GM12874 (cell line): ENCODE data around the gene ENKD1.

ENCODE experiments used
- TF ChIP-seq, protein P1 (sequence below): IDR thresholded peaks from 2 replicates; pipeline ENCODE4 v1.5.1; 2011; ENCODE audit warnings: low read depth, mild to moderate bottlenecking, control low read depth, low read length, moderate library complexity; ENCODE audit not compliant: insufficient read depth

ENKD1 gene

DNA sequence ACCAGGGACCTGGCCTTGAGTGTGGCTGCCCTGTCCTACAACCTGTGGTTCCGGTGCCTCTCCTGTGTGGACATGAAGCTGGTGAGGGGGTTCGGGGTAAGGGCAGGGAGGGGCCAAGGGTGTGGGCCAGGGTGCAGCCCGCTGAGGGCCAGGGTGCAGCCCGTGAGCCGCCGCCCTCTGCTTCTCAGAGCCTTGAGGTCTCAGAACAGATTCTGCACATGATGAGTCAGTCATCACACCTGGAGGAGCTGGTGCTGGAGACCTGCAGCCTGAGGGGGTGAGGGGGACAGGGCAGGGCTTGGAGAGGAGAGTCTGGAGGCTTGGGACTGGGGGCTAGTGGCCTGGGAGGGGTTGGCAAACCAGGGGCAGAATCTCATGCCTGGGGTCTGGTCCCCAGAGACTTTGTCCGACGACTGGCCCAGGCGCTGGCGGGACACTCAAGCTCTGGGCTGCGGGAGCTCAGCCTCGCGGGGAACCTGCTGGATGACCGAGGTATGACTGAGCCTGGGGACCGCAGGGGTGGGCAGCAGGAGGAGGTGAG is 19.4 kb downstream of the ENKD1 start:
- TF ChIP-seq, protein P1, sequence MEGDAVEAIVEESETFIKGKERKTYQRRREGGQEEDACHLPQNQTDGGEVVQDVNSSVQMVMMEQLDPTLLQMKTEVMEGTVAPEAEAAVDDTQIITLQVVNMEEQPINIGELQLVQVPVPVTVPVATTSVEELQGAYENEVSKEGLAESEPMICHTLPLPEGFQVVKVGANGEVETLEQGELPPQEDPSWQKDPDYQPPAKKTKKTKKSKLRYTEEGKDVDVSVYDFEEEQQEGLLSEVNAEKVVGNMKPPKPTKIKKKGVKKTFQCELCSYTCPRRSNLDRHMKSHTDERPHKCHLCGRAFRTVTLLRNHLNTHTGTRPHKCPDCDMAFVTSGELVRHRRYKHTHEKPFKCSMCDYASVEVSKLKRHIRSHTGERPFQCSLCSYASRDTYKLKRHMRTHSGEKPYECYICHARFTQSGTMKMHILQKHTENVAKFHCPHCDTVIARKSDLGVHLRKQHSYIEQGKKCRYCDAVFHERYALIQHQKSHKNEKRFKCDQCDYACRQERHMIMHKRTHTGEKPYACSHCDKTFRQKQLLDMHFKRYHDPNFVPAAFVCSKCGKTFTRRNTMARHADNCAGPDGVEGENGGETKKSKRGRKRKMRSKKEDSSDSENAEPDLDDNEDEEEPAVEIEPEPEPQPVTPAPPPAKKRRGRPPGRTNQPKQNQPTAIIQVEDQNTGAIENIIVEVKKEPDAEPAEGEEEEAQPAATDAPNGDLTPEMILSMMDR: no peak

DNA sequence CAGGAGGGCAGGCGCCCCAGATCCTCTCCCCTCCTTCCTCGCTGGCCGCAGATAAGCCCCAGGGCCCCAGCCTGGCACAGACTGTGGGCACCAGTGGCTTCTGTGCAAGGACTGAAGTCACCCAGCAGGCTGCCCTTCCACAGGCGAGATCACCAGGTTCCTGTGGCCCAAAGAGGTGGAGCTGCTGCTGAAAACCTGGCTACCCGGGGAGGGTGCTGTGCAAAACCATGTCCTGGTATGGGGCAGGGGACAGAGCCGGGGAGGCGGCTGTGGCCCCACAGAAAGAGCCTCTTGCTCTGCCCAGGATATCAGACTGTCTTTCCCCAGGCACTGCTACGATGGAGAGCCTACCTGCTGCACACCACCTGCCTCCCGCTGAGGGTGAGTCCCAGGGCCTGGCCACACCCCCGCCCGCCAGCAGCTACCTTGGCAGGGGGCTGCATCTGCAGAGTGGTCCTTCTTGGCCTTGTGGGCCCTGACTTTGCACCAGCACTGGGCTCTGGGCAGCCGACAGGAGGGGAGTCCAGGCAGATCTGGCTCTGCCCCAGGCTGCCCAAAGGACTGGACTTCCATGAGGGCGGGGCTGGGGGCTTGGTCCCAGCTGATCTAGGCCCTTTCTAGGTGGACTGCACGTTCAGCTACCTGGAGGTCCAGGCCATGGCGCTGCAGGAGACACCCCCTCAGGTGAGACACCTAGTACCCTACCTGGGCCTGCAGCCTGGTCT is 21.0 kb downstream of the ENKD1 start:
- TF ChIP-seq, protein P1: no peak

DNA sequence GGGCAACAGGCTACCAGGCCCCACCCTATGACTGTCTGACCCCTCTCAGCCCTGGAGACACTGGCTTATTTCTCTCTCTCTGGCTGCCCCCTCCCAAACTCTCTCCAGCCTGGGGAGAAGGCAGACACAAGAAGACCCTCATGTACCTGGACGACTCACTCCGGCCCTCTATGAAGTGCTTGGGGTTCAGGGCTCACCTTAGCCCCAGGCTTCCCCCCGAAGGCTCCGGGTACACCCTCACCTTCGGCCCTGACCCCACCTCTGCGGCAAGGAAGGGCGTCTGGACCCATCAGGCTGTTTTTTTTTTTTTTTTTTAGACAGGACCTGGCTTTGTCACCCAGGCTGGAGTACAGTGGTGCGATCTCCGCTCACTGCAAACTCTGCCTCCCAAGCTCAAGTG is 22.5 kb downstream of the ENKD1 start:
- TF ChIP-seq, protein P1: no peak

DNA sequence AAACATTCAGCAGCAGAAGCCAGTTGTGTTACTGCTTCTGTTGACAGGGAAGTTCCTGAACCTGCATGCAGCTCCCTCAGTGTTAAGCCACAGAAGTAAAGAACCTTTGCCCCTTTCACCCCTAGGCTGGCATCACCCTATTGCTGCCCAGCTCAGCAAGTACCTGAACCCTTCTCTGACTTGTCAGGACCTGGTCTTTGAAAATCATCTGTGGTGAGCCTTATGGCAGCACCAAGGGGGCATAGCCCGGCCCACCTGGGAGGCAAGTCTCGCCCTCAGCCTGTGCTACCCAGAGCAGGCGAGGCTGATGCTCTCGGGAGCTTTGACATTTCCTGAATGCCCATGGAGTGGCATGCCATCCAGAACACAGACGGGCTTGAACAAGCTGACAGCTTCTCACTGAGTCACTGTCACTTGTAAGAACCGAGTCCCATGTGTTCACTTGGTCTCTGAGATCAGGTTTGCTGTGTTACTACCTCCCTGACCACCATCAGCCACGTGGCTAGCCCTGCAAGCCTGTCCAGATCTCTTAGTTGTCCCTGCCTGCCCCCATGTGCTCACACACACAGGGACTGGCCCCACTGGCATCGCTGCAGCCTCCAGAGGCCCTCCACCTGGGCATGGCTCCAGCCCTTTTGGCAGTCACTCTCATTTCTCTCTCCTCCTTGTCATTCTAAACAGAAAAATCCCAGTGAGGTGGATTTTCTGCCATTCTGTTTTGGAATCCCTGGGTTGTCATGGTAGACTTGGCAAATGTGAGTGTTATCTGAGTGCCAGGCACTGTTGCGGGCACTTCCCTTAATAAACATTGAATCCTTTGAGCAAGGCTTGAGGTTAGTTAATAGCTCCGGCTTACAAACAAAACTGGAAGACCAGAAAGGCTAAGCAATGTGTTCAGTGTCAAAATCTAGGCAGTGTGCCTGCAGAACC is 24.5 kb downstream of the ENKD1 start:
- TF ChIP-seq, protein P1: no peak

DNA sequence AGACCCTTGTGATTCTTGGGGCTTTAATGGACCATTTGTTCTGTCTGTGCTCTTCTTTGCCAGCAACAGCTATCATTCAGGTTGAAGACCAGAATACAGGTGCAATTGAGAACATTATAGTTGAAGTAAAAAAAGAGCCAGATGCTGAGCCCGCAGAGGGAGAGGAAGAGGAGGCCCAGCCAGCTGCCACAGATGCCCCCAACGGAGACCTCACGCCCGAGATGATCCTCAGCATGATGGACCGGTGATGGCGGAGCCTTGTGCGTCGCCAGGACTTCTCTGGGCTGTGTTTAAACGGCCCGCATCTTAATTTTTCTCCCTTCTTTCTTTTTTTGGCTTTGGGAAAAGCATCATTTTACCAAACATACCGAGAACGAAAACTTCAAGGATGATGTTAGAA is 28.9 kb downstream of the ENKD1 start:
- TF ChIP-seq, protein P1: no peak

DNA sequence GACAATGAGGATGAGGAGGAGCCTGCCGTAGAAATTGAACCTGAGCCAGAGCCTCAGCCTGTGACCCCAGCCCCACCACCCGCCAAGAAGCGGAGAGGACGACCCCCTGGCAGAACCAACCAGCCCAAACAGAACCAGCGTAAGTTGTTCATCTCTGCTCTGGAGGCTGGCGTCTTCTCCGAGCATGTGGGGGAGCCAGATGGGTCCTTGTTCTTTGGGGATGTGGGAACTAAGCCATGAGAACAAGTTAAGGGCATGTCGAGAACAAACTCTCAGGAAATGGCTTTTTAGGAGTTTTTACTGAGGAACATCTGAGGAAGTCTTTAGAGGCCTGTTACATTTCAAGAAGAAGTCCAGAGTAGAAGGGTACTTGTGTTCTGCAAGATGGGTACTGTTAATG is 29.8 kb downstream of the ENKD1 start:
- TF ChIP-seq, protein P1: no peak
